ENCODE results near the gene ADGRL1. TPM values are rescaled to one million over a fixed set of nuclear protein-coding genes. Genes with fewer than 3 reads are reported as not detected.
A peak's percentile ranks its signal among the peaks of the same experiment; 100 is the strongest.
"Not testable (repeated sequence)": the region's sequence is repeated elsewhere in the genome, so short reads cannot be mapped to it uniquely, and the experiment has no call there.

The ADGRL1 gene
- total RNA-seq, 1 donor, result 2.5 TPM

- peak overlapping the region; percentile 84 for H3K4me2 ChIP-seq (ENCODE audit: insufficient read depth, low read length)
- H3K27me3 ChIP-seq (ENCODE audit: insufficient read depth, low read length), result peaks cover 33% of the 10 kb centered on the region
- DNase-seq (ENCODE audit: insufficient read length, low spot score, missing footprints); H3K4me3 ChIP-seq (ENCODE audit: insufficient read depth, low read length); H3K79me2 ChIP-seq (ENCODE audit: insufficient read depth, low read length); H3K36me3 ChIP-seq (ENCODE audit: insufficient read depth, low read length); H4K20me1 ChIP-seq (ENCODE audit: insufficient read depth, low read length); H3K27ac ChIP-seq (ENCODE audit: low read depth, low read length); H3K4me1 ChIP-seq (ENCODE audit: insufficient read depth, low read length); H3K9me3 ChIP-seq (ENCODE audit: low read depth, low read length): not testable (repeated sequence)
- H2AFZ ChIP-seq (ENCODE audit: low read length), result peak overlapping the region; percentile 89
Measured at GRCh38 chr19:14207796-14208195, 1.8 kb upstream of the ADGRL1 start.

- H4K20me1 ChIP-seq (ENCODE audit: insufficient read depth, low read length); H3K9me3 ChIP-seq (ENCODE audit: low read depth, low read length); H3K27ac ChIP-seq (ENCODE audit: low read depth, low read length); H3K36me3 ChIP-seq (ENCODE audit: insufficient read depth, low read length); H3K4me1 ChIP-seq (ENCODE audit: insufficient read depth, low read length); H3K79me2 ChIP-seq (ENCODE audit: insufficient read depth, low read length): not testable (repeated sequence)
- H3K4me3 ChIP-seq (ENCODE audit: insufficient read depth, low read length), result peak overlapping the region; percentile 69
- H2AFZ ChIP-seq (ENCODE audit: low read length), result peak overlapping the region; percentile 89
- H3K4me2 ChIP-seq (ENCODE audit: insufficient read depth, low read length), result peak overlapping the region; percentile 84
- H3K27me3 ChIP-seq (ENCODE audit: insufficient read depth, low read length), result peaks cover 33% of the 10 kb centered on the region
- DNase-seq (ENCODE audit: insufficient read length, low spot score, missing footprints), result peak; percentile 98
Measured at GRCh38 chr19:14206737-14207726, 1.1 kb upstream of the ADGRL1 start.

DNA sequence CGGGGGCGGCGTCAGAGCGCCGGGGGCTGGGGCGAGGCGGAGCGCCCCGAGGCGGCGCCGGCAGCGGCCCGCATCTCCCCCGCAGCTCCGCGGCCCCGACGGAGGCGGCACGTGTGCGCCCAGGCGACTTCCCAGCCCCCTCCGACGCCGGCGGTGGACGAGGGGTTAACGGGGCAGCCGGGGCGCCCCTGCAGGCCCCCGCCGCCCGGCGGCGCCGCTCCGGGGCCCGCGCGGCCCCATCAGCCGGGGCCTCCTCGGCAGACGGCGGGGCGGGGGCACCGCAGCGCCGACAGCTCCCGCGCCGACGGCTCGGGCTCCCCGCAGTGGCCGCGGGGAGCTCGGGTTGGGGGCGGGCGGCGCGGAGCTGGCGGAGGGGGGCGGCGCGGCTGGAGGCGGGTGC, 339 bp upstream of the ADGRL1 start:
- H3K79me2 ChIP-seq (ENCODE audit: insufficient read depth, low read length); H3K4me3 ChIP-seq (ENCODE audit: insufficient read depth, low read length); H2AFZ ChIP-seq (ENCODE audit: low read length); H3K4me1 ChIP-seq (ENCODE audit: insufficient read depth, low read length); H3K4me2 ChIP-seq (ENCODE audit: insufficient read depth, low read length); H4K20me1 ChIP-seq (ENCODE audit: insufficient read depth, low read length); H3K36me3 ChIP-seq (ENCODE audit: insufficient read depth, low read length); H3K27ac ChIP-seq (ENCODE audit: low read depth, low read length); H3K9me3 ChIP-seq (ENCODE audit: low read depth, low read length): not testable (repeated sequence)
- peak; percentile 64 for DNase-seq (ENCODE audit: insufficient read length, low spot score, missing footprints)
- peaks cover 33% of the 10 kb centered on the region for H3K27me3 ChIP-seq (ENCODE audit: insufficient read depth, low read length)

DNA sequence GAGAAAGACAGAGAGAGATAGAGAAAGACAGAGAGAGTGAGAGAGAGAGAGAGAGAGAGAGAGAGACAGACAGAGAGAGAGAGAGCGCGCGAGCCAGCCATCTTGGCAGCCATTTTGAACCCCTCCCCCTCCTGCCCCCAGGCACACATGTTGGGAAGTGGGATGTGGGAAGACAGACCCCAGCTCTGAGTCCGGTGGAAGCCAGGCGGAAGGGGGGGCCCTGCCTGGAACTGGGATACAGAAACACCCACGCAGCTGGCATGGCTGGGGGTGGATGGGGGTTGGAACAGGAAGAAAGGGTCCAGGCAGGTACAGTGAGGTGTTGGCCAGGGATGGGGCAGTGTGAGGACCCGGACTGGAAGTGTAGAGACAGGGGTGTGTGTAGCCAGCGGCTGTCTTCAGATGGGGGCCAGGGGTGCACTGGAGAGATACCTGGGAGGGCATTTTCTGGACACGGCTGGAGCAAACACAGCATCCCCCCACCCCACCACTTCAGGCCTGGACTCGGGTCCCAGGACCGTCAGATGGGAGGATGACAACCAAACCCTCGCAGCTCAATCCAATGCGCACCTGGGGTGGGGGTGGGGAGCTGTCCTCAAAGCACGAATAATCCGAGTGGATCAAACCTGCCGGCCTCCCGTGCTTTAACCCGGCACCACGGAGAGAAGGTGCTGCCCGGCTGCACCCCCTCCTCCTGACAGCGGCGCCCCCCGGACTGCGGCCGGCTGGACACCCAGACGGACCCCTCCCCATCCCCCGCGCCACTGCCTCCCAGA, 1.1 kb downstream of the ADGRL1 start:
- not testable (repeated sequence) for H3K4me2 ChIP-seq (ENCODE audit: insufficient read depth, low read length); H3K4me3 ChIP-seq (ENCODE audit: insufficient read depth, low read length); H3K4me1 ChIP-seq (ENCODE audit: insufficient read depth, low read length); H3K27ac ChIP-seq (ENCODE audit: low read depth, low read length); H3K36me3 ChIP-seq (ENCODE audit: insufficient read depth, low read length); H3K79me2 ChIP-seq (ENCODE audit: insufficient read depth, low read length); H2AFZ ChIP-seq (ENCODE audit: low read length); H3K9me3 ChIP-seq (ENCODE audit: low read depth, low read length); H4K20me1 ChIP-seq (ENCODE audit: insufficient read depth, low read length)
- DNase-seq (ENCODE audit: insufficient read length, low spot score, missing footprints), result peak; percentile 41
- peaks cover 24% of the 10 kb centered on the region for H3K27me3 ChIP-seq (ENCODE audit: insufficient read depth, low read length)

DNA sequence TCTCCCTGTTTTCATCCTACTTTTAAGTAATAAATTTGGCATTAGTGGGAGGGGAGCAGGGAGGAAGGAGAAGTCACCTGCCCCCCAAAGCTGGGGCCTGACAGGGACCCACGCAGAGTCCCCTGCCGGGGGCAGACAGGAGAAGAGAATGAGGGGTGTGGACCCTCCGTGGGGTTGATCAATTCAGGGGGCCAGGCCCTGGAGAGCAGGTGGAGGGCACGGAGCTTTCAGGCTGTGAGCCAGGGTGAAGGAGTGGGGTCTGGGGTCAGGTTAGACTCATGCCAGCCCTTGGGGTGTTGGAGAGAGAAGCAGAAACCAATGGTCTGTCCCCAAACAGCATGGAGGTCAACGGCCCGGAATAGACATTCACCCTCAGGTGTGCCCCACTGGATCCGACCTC, 1.8 kb downstream of the ADGRL1 start:
- not testable (repeated sequence) for H3K4me1 ChIP-seq (ENCODE audit: insufficient read depth, low read length); H3K9me3 ChIP-seq (ENCODE audit: low read depth, low read length); H3K4me3 ChIP-seq (ENCODE audit: insufficient read depth, low read length); H3K27ac ChIP-seq (ENCODE audit: low read depth, low read length); H4K20me1 ChIP-seq (ENCODE audit: insufficient read depth, low read length); H3K79me2 ChIP-seq (ENCODE audit: insufficient read depth, low read length); H2AFZ ChIP-seq (ENCODE audit: low read length); H3K36me3 ChIP-seq (ENCODE audit: insufficient read depth, low read length); H3K4me2 ChIP-seq (ENCODE audit: insufficient read depth, low read length)
- peaks cover 23% of the 10 kb centered on the region for H3K27me3 ChIP-seq (ENCODE audit: insufficient read depth, low read length)
- peak; percentile 21 for DNase-seq (ENCODE audit: insufficient read length, low spot score, missing footprints)

DNA sequence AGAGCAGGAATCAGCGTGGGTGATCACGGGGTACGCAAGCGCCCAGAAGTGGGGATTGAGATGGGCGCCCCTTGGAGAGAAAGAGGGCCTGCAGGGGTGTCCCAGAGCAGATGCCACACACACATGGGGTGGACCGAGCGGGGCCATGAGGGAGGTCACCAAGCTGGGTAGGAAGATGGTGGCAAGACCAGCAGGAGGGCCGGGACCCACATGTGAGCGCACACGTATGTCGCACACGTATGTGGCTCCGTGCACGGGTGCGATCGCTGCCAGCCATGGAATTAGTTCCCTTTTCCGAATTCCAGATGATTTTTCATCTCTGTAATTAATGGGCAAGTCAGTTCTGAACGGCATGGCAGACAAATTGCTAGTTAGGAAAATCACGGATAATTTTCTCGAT, 2.2 kb downstream of the ADGRL1 start:
- H4K20me1 ChIP-seq (ENCODE audit: insufficient read depth, low read length); H3K4me3 ChIP-seq (ENCODE audit: insufficient read depth, low read length); H3K9me3 ChIP-seq (ENCODE audit: low read depth, low read length); H2AFZ ChIP-seq (ENCODE audit: low read length); H3K4me2 ChIP-seq (ENCODE audit: insufficient read depth, low read length); H3K27ac ChIP-seq (ENCODE audit: low read depth, low read length); H3K36me3 ChIP-seq (ENCODE audit: insufficient read depth, low read length); H3K79me2 ChIP-seq (ENCODE audit: insufficient read depth, low read length); H3K4me1 ChIP-seq (ENCODE audit: insufficient read depth, low read length): not testable (repeated sequence)
- DNase-seq (ENCODE audit: insufficient read length, low spot score, missing footprints), result peak; percentile 63
- H3K27me3 ChIP-seq (ENCODE audit: insufficient read depth, low read length), result peaks cover 23% of the 10 kb centered on the region
